AG10803 (cell line): ENCODE results near the gene FGD5.

Experiments
- DNase-seq: peaks from one replicate; pipeline ENCODE4 v3.0.0; 2010; ENCODE audit warnings: low read depth
- H3K4me3 ChIP-seq: 2 replicates; pipeline ENCODE4 v1.5.1; 2011; ENCODE audit warnings: mild to moderate bottlenecking, low read length, control low read depth
- TF ChIP-seq, protein P1 (sequence below): conservative IDR thresholded peaks from 2 replicates; pipeline ENCODE4 v1.5.1; 2011; ENCODE audit warnings: mild to moderate bottlenecking, low read length, control low read depth, inconsistent platforms

The FGD5 gene

DNA sequence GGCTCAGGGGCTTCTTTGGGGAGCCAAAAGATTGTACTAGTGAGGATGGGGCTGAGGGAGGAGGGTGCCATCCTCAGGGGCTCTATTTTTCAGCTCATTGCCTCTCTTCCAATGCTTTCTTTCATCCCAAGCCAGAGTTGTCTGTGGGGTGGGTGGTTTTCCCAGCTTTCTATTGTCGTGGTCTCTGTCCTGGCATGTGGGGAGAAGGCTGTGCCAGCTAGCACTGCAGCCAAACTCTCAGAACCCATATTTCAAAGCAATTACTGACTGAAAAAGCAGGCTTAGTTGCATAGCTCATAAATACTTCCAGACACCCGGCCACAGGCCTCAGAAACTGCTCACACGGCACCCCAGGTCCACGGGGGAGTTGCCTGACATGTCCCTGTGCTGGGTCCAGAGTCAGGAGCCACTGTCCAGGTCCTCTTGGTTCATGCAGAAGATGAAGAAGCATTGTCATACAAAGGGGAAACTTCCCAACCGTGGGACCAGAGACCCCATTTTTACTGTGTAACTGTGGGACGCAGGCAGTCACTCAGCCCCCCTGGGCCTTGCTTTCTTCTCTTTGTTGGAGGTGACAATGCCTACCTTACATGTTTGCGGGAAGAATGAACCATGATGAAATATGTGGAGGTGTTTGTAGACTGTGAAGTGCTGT, 27.6 kb downstream of the FGD5 start:
- H3K4me3 ChIP-seq = no peak overlapping the region
- no peak for DNase-seq
- TF ChIP-seq, protein P1, sequence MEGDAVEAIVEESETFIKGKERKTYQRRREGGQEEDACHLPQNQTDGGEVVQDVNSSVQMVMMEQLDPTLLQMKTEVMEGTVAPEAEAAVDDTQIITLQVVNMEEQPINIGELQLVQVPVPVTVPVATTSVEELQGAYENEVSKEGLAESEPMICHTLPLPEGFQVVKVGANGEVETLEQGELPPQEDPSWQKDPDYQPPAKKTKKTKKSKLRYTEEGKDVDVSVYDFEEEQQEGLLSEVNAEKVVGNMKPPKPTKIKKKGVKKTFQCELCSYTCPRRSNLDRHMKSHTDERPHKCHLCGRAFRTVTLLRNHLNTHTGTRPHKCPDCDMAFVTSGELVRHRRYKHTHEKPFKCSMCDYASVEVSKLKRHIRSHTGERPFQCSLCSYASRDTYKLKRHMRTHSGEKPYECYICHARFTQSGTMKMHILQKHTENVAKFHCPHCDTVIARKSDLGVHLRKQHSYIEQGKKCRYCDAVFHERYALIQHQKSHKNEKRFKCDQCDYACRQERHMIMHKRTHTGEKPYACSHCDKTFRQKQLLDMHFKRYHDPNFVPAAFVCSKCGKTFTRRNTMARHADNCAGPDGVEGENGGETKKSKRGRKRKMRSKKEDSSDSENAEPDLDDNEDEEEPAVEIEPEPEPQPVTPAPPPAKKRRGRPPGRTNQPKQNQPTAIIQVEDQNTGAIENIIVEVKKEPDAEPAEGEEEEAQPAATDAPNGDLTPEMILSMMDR = no peak

DNA sequence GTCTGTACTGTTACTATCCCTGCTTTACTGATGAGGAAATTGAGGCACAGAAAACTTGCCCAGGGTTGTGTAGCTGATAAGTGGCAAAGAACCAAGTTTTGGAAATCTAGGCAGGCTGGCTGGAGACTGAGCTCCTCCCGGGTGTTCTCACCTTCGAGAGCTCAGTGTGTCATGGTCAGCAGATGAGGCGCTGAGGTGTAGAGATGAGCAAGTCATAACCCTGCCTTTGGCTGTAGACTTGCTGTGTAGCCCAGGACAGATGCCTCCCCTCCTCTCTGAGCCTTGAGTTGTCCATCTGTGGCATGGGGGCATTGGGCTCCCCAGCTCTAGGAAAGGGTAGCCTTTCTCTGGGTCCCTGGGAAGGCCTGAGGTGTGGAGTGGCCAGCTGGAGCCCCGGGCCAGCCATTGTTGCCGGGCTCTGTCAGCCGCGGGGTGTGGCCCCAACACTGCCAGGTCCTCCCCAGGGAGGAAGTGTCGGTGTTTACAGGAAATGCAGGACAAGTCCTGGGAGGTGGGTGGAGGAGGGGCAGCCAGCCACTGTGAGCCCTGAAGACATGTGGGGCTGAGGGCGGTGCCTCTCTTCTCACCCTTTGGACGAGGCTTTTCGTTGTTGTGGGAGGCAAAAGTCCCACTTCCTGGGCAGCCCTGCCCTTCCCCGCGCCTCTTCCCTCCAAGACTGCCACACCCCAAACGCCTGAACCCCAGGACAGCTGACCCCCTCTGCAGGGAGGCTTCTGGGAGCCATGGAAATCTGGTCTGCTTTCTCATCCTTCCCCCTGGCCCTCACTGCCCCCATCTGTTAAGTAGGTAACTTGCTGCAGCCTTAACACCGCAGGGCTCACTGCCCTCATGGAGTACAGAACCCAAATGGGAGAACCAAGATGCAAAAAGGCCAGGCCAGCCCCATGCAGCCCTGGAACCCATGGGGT, 29.1 kb downstream of the FGD5 start:
- H3K4me3 ChIP-seq = no peak overlapping the region
- TF ChIP-seq, protein P1 = no peak
- DNase-seq = no peak

DNA sequence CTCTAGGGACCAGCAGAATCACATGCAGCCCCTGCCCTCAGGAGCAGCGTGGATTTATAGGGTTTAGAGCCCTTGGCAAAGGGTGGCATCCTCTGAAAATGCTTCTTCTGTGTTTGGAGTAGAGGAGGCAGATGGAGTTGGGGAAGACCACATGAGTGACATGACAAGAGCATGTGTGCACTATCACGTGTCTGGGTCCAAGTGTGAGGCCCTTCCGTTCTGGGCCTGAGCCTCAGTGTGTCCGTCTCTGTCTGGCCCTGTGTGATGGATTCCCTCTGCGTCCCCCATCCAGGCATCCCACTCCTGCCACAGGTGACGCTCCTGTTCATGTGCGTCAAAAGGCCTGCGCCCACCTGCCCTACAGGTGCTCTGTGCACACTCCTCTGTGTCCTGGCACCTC, 30.1 kb downstream of the FGD5 start:
- no peak overlapping the region for H3K4me3 ChIP-seq
- no peak for DNase-seq
- TF ChIP-seq, protein P1 = no peak

DNA sequence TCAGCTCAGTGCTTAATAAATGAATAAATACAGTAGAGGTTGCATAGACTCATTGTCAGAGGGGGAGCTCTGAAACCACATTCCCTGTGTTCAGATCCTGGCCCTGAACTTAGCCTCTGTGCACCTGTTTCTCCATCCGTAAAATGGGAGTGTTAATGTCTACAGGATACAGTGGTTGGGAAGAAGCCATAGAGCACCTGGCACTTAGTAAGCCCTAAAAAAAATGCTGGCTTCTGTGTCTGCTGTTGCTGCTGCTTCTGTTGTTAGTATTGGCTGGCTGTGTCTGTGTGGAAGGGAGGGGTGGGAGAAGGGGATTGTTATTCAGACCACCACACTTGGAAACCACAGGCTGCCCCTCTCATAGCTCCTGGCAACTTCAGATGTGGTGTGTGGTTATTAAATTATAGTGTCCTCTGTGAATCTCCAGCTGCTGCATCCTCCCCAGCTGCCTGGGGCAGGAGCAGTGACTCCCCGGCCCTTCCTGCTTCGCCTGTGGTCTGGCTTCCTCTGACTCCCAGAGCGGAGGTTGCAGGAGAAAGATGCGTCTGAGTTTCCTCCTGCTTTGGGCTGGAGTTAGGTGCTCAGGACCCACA, 31.0 kb downstream of the FGD5 start:
- H3K4me3 ChIP-seq = no peak overlapping the region
- TF ChIP-seq, protein P1 = no peak
- DNase-seq = no peak

DNA sequence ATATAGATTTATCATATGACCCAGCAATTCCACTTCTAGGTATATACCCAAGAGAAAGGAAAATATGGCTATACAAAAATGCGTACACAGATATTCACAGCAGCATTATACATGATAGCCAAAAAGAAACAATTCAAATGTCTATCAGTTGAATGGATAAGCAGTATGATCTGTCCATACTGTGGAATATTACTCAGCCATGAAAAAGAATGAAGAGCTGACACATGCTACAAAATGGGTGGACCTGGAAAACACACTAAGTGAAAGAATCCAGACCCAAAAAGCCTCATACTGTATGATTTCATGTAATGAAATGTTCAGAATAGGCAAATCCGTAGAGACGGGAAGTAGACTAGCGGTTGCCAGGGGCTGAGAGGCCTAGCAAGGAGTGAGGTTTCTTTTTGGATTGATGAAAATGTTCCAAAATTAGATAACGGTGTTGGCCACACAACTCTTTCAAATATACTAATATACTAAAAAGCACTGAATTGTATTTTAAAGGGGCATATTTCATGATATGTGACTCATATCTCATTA, 33.4 kb downstream of the FGD5 start:
- no peak overlapping the region for H3K4me3 ChIP-seq
- DNase-seq = no peak
- TF ChIP-seq, protein P1 = no peak

DNA sequence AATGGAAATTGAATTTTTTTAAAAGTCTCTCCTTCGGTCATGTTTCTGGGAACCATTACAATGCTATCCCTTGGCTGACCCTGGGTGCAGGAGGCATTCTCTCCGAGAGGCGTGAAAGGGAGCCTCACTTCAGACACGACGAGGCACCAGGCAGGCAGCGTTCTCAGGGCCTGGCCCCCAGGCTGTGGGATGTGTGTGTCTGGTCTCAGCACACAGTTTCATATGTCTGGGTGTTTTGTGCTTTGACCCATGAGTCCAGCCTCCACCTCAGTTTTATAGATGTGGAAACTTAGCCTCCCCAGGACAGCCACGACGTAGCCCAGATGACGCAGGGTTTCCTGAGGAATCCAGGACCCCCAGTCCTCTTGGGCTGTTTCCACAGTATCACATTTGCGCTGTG, 34.0 kb downstream of the FGD5 start:
- H3K4me3 ChIP-seq = no peak overlapping the region
- DNase-seq = no peak
- TF ChIP-seq, protein P1 = no peak
